Chondrocyte (in vitro differentiated cells): ENCODE measurements around the gene TRAF2. TPM values are rescaled to one million over a fixed set of nuclear protein-coding genes. Genes with fewer than 3 reads are reported as not detected.

Source experiments
- DNase-seq: peaks from one replicate; pipeline ENCODE4 v3.0.0; 2021; ENCODE audit warnings: mixed read lengths, low spot score
- H3K27ac Mint-ChIP-seq: one replicate; pipeline ENCODE4 v1.8.0; 2021; ENCODE audit warnings: mild to moderate bottlenecking, moderate library complexity, mixed read lengths; ENCODE audit not compliant: unreplicated experiment
- H3K27me3 Mint-ChIP-seq: 2 replicates; pipeline ENCODE4 v1.8.0; 2021; ENCODE audit warnings: low read depth, mixed read lengths
- H3K36me3 Mint-ChIP-seq: 2 replicates; pipeline ENCODE4 v1.8.0; 2021; ENCODE audit warnings: low read depth, mixed read lengths
- H3K4me1 Mint-ChIP-seq: 2 replicates; pipeline ENCODE4 v1.8.0; 2021; ENCODE audit warnings: low read depth, mild to moderate bottlenecking, mixed read lengths
- H3K4me3 Mint-ChIP-seq: one replicate; pipeline ENCODE4 v1.8.0; 2021; ENCODE audit warnings: mild to moderate bottlenecking, moderate library complexity, mixed read lengths; ENCODE audit not compliant: unreplicated experiment
- H3K9me3 Mint-ChIP-seq: 2 replicates; pipeline ENCODE4 v1.8.0; 2021; ENCODE audit warnings: low read depth, mixed read lengths
- total RNA-seq: library from RNA; stranded (reverse); gene quantifications from 3 replicates; pipeline ENCODE4 v1.2.1, GENCODE V29; 2021
- TF ChIP-seq, protein P1 (sequence below): fragments of 200-600 bp; sonication (generic); IDR thresholded peaks from 2 replicates; pipeline ENCODE4 v1.5.0; 2021; ENCODE audit warnings: antibody characterized with exemption, mild to moderate bottlenecking, moderate library complexity

Gene TRAF2
- total RNA-seq, 1 donor from 2014 or later, result 10.4 TPM

DNA sequence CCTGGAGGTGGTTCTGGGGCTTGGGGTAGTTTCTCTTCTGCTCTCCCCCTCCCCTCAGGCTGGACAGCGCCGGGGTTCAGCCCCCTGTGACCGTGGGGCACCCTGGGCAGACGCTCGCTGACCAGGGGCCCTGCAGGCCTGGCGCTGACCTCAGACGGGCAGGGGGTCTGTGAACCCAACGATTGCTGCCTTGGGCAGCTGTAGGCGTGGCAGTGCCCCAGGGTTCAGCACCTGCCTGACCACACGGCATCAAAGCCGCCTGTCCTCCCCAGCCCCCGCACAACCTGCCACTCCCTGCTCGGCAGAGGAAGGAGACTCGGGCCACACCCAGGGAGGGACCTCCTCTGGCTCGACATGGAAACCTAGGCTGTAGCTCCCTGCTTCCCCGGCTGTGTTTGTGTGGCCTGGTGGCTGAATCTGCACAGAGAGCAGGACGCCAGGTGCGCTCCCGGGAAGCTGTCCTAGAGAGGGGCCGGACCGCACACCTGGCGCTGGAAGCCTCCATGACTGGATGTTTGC, 77.9 kb downstream of the TRAF2 start:
- H3K4me3 Mint-ChIP-seq, result no peak overlapping the region
- H3K4me1 Mint-ChIP-seq, result peaks cover 4% of the 10 kb centered on the region
- H3K36me3 Mint-ChIP-seq, result no peaks in the 10 kb centered on the region
- no peak for DNase-seq
- TF ChIP-seq, protein P1, sequence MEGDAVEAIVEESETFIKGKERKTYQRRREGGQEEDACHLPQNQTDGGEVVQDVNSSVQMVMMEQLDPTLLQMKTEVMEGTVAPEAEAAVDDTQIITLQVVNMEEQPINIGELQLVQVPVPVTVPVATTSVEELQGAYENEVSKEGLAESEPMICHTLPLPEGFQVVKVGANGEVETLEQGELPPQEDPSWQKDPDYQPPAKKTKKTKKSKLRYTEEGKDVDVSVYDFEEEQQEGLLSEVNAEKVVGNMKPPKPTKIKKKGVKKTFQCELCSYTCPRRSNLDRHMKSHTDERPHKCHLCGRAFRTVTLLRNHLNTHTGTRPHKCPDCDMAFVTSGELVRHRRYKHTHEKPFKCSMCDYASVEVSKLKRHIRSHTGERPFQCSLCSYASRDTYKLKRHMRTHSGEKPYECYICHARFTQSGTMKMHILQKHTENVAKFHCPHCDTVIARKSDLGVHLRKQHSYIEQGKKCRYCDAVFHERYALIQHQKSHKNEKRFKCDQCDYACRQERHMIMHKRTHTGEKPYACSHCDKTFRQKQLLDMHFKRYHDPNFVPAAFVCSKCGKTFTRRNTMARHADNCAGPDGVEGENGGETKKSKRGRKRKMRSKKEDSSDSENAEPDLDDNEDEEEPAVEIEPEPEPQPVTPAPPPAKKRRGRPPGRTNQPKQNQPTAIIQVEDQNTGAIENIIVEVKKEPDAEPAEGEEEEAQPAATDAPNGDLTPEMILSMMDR, result no peak
- H3K27me3 Mint-ChIP-seq, result peaks cover 3% of the 10 kb centered on the region
- no peak overlapping the region for H3K27ac Mint-ChIP-seq
- H3K9me3 Mint-ChIP-seq, result no peaks in the 10 kb centered on the region

GRCh38 chr9:136964833-136965422, 78.6 kb downstream of the TRAF2 start:
- no peak overlapping the region for H3K4me3 Mint-ChIP-seq
- no peaks in the 10 kb centered on the region for H3K36me3 Mint-ChIP-seq
- DNase-seq, result no peak
- TF ChIP-seq, protein P1, result no peak
- H3K27ac Mint-ChIP-seq, result no peak overlapping the region
- peaks cover 3% of the 10 kb centered on the region for H3K27me3 Mint-ChIP-seq
- H3K9me3 Mint-ChIP-seq, result no peaks in the 10 kb centered on the region
- H3K4me1 Mint-ChIP-seq, result peaks cover 4% of the 10 kb centered on the region

GRCh38 chr9:136965771-136966484, 79.6 kb downstream of the TRAF2 start:
- Mint-ChIP-seq H3K27ac (no peak overlapping the region), H3K36me3 (no peaks in the 10 kb centered on the region), H3K9me3 (no peaks in the 10 kb centered on the region), H3K4me3 (no peak overlapping the region), H3K4me1 (peaks cover 4% of the 10 kb centered on the region), H3K27me3 (peaks cover 3% of the 10 kb centered on the region)
- no peak for DNase-seq
- TF ChIP-seq, protein P1, result no peak

GRCh38 chr9:136968333-136969127, 82.2 kb downstream of the TRAF2 start:
- no peaks in the 10 kb centered on the region for H3K9me3 Mint-ChIP-seq
- H3K27me3 Mint-ChIP-seq, result peaks cover 3% of the 10 kb centered on the region
- no peak overlapping the region for H3K27ac Mint-ChIP-seq
- no peak for DNase-seq
- H3K36me3 Mint-ChIP-seq, result no peaks in the 10 kb centered on the region
- H3K4me3 Mint-ChIP-seq, result no peak overlapping the region
- peaks cover 4% of the 10 kb centered on the region for H3K4me1 Mint-ChIP-seq
- TF ChIP-seq, protein P1, result no peak

GRCh38 chr9:136969150-136969549, 82.8 kb downstream of the TRAF2 start:
- Mint-ChIP-seq H3K27me3 (peaks cover 3% of the 10 kb centered on the region), H3K36me3 (no peaks in the 10 kb centered on the region), H3K9me3 (no peaks in the 10 kb centered on the region), H3K27ac (no peak overlapping the region), H3K4me1 (peaks cover 4% of the 10 kb centered on the region), H3K4me3 (no peak overlapping the region)
- TF ChIP-seq, protein P1, result no peak
- no peak for DNase-seq
